Measurements from ENCODE around the gene HSPH1.
"Not testable (repeated sequence)": the region's sequence is repeated elsewhere in the genome, so short reads cannot be mapped to it uniquely, and the experiment has no call there.

HSPH1 gene

DNA sequence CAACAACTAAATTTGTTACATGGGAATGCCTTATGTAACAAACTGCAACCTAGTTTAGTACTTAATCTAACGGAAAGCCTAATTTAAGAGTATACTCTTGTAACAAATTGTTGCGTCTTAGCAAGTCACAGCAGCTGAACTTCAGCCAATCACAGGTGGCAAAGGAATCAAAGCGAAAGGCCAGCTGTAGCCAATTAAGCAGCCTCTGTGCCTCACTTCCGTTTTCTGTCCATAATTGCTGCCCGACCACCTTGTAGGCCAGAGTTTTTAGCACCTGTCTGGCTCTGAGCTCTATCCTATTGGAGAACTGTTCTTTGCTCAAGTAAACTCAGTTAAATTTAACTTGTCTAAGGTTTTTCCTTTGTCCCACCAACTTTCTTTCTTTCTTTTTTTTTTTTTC lies 18.1 kb upstream of the HSPH1 start:
- H3K9ac ChIP-seq (ENCODE audit: low read depth, low read length, poor library complexity, severe bottlenecking) = no peak overlapping the region
- no peaks in the 10 kb centered on the region for H3K9me2 ChIP-seq (replicated peaks; ENCODE audit: low read depth, low read length)
- H2AFZ ChIP-seq (ENCODE audit: low read length) = no peak overlapping the region
- H3K79me2 ChIP-seq (ENCODE audit: insufficient read depth, low read length) = no peaks in the 10 kb centered on the region
- H3K27me3 ChIP-seq (ENCODE audit: insufficient read depth, low read length, poor library complexity, severe bottlenecking) = no peaks in the 10 kb centered on the region
- H3K36me3 ChIP-seq (ENCODE audit: insufficient read depth, low read length) = no peaks in the 10 kb centered on the region
- TF ChIP-seq EZH2phosphoT487 (IDR thresholded peaks at IDR 0.05; ENCODE audit: borderline replicate concordance) = no peak
- TF ChIP-seq, protein P1, sequence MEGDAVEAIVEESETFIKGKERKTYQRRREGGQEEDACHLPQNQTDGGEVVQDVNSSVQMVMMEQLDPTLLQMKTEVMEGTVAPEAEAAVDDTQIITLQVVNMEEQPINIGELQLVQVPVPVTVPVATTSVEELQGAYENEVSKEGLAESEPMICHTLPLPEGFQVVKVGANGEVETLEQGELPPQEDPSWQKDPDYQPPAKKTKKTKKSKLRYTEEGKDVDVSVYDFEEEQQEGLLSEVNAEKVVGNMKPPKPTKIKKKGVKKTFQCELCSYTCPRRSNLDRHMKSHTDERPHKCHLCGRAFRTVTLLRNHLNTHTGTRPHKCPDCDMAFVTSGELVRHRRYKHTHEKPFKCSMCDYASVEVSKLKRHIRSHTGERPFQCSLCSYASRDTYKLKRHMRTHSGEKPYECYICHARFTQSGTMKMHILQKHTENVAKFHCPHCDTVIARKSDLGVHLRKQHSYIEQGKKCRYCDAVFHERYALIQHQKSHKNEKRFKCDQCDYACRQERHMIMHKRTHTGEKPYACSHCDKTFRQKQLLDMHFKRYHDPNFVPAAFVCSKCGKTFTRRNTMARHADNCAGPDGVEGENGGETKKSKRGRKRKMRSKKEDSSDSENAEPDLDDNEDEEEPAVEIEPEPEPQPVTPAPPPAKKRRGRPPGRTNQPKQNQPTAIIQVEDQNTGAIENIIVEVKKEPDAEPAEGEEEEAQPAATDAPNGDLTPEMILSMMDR (conservative IDR thresholded peaks at IDR 0.05; ENCODE audit: low read length) = no peak
- no peak overlapping the region for H3K4me2 ChIP-seq (ENCODE audit: low read depth, low read length, poor library complexity, severe bottlenecking)
- H3K4me3 ChIP-seq (ENCODE audit: low read length, poor library complexity, severe bottlenecking) = no peak overlapping the region
- H3F3A ChIP-seq (ENCODE audit: low read depth) = no peaks in the 10 kb centered on the region
- no peaks in the 10 kb centered on the region for H3K4me1 ChIP-seq (ENCODE audit: insufficient read depth, low read length, poor library complexity, severe bottlenecking)
- no peaks in the 10 kb centered on the region for H4K20me1 ChIP-seq (ENCODE audit: insufficient read depth, low read length, poor library complexity, severe bottlenecking)
- no peaks in the 10 kb centered on the region for H3K9me3 ChIP-seq (ENCODE audit: insufficient read depth, low read depth, low read length)

DNA sequence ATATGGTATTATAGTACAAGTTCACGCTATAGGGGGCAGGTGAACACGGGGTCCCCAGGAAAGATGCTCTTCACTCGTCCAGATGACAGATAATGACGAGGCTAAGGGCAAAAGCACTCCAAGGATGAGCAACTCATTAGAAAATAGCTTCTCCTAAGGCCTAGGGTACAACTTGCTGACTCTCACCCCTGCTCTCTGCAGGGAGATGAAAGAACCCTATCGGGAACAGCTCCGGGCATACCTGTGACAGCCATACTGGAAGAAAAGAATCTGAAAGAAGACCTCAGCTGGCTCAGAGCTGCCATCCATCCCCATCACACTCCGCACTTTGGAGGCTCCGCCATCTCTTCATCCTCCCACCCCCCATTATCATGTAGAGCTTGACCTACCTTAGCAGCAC lies 17.5 kb upstream of the HSPH1 start:
- Histone ChIP-seq H3K4me3 (ENCODE audit: low read length, poor library complexity, severe bottlenecking) (no peak overlapping the region), H3F3A (ENCODE audit: low read depth) (no peaks in the 10 kb centered on the region), H3K4me2 (ENCODE audit: low read depth, low read length, poor library complexity, severe bottlenecking) (no peak overlapping the region), H3K27me3 (ENCODE audit: insufficient read depth, low read length, poor library complexity, severe bottlenecking) (no peaks in the 10 kb centered on the region), H3K9me3 (ENCODE audit: insufficient read depth, low read depth, low read length) (no peaks in the 10 kb centered on the region), H3K4me1 (ENCODE audit: insufficient read depth, low read length, poor library complexity, severe bottlenecking) (no peaks in the 10 kb centered on the region), H4K20me1 (ENCODE audit: insufficient read depth, low read length, poor library complexity, severe bottlenecking) (no peaks in the 10 kb centered on the region), H2AFZ (ENCODE audit: low read length) (no peak overlapping the region), H3K9ac (ENCODE audit: low read depth, low read length, poor library complexity, severe bottlenecking) (no peak overlapping the region), H3K9me2 (replicated peaks; ENCODE audit: low read depth, low read length) (no peaks in the 10 kb centered on the region), H3K36me3 (ENCODE audit: insufficient read depth, low read length) (no peaks in the 10 kb centered on the region), H3K79me2 (ENCODE audit: insufficient read depth, low read length) (no peaks in the 10 kb centered on the region)
- TF ChIP-seq EZH2phosphoT487 (IDR thresholded peaks at IDR 0.05; ENCODE audit: borderline replicate concordance) = no peak
- TF ChIP-seq, protein P1 (conservative IDR thresholded peaks at IDR 0.05; ENCODE audit: low read length) = no peak

DNA sequence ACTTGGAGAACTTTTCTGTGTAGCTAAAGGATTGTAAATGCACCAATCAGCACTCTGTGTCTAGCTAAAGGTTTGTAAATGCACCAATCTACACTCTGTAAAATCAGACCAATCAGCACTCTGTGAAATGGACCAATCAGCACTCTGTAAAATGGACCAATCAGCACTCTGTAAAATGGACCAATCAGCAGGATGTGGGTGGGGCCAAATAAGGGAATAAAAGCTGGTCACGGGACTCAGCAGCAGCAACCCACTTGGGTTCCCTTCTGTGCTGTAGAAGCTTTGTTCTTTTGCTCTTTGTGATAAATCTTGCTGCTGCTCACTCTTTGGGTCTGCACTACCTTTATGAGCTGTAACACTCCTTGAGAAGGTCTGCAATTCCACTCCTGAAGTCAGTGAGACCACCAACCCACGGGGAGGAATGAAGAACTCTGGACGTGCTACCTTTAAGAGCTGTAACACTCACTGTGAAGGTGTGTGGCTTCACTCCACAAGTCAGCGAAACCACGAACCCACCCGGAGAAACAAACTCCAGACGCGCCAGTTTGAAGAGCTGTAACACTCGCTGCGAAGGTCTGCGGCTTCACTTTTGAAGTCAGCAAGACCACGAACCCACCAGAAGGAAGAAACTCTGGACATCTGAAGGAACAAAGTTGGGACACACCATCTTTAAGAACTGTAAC lies 16.2 kb upstream of the HSPH1 start:
- not testable (repeated sequence) for H3F3A ChIP-seq (ENCODE audit: low read depth); H3K36me3 ChIP-seq (ENCODE audit: insufficient read depth, low read length); H3K4me1 ChIP-seq (ENCODE audit: insufficient read depth, low read length, poor library complexity, severe bottlenecking); H3K4me3 ChIP-seq (ENCODE audit: low read length, poor library complexity, severe bottlenecking); H3K9me2 ChIP-seq (replicated peaks; ENCODE audit: low read depth, low read length); H4K20me1 ChIP-seq (ENCODE audit: insufficient read depth, low read length, poor library complexity, severe bottlenecking); H3K4me2 ChIP-seq (ENCODE audit: low read depth, low read length, poor library complexity, severe bottlenecking); H3K9me3 ChIP-seq (ENCODE audit: insufficient read depth, low read depth, low read length); H3K79me2 ChIP-seq (ENCODE audit: insufficient read depth, low read length); H3K27me3 ChIP-seq (ENCODE audit: insufficient read depth, low read length, poor library complexity, severe bottlenecking); H2AFZ ChIP-seq (ENCODE audit: low read length); H3K9ac ChIP-seq (ENCODE audit: low read depth, low read length, poor library complexity, severe bottlenecking)

DNA sequence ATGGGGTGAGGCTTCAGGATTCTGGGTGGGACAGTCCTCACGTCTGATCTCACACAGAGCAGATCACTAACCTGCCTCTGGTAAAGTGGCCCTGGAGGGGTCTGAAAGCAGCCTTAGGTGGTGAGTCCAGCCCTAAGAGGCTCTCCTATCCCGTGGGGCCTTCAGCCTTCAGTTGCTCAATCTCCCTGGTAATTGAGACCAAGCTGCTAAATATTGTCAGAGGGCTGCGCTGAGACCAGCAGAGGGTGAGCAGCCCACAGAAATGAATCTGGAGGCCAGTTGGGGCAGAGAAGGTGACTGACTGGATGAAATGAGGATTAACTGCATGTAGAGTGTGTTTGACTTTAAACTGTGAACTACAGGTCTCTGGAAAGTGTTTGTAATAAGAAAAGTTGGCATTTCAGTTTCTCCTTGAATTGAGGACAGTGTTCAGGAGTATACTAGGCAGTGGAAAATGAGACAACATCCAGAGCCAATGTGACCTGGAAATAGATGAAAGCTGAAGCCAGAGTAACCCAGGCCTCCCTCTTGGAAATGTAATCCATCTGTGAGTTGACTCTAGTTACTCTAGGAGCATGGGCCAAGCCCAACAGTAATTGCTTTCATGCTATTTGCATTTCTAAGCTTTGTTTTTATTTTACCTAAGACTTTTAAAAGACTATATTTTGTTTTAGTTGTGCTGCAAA lies 14.3 kb upstream of the HSPH1 start:
- H3K4me1 ChIP-seq (ENCODE audit: insufficient read depth, low read length, poor library complexity, severe bottlenecking) = no peaks in the 10 kb centered on the region
- TF ChIP-seq, protein P1 (conservative IDR thresholded peaks at IDR 0.05; ENCODE audit: low read length) = no peak
- TF ChIP-seq EZH2phosphoT487 (IDR thresholded peaks at IDR 0.05; ENCODE audit: borderline replicate concordance) = no peak
- H2AFZ ChIP-seq (ENCODE audit: low read length) = no peak overlapping the region

More for the DNA sequence above, 14.3 kb upstream of the HSPH1 start:
- Histone ChIP-seq H3K36me3 (ENCODE audit: insufficient read depth, low read length) (no peaks in the 10 kb centered on the region), H3K9ac (ENCODE audit: low read depth, low read length, poor library complexity, severe bottlenecking) (no peak overlapping the region), H3F3A (ENCODE audit: low read depth) (no peaks in the 10 kb centered on the region), H3K4me3 (ENCODE audit: low read length, poor library complexity, severe bottlenecking) (no peak overlapping the region), H3K9me2 (replicated peaks; ENCODE audit: low read depth, low read length) (no peaks in the 10 kb centered on the region), H3K9me3 (ENCODE audit: insufficient read depth, low read depth, low read length) (no peaks in the 10 kb centered on the region), H4K20me1 (ENCODE audit: insufficient read depth, low read length, poor library complexity, severe bottlenecking) (no peaks in the 10 kb centered on the region), H3K79me2 (ENCODE audit: insufficient read depth, low read length) (no peaks in the 10 kb centered on the region), H3K27me3 (ENCODE audit: insufficient read depth, low read length, poor library complexity, severe bottlenecking) (no peaks in the 10 kb centered on the region), H3K4me2 (ENCODE audit: low read depth, low read length, poor library complexity, severe bottlenecking) (no peak overlapping the region)
